HEK293T (cell line): Measurements from ENCODE around the gene SYNGR4.

Experiments used
- CTCF ChIA-PET: fragments of 350-600 bp; formaldehyde crosslinking; extraction: SDS; loops from one replicate; lab custom pipeline; 2021; ENCODE audit warnings: antibody characterized with exemption, inconsistent platforms; lab: Yijun Ruan, JAX
- POLR2A ChIA-PET: fragments of 350-600 bp; formaldehyde crosslinking; extraction: SDS; loops from one replicate; lab custom pipeline; 2020; ENCODE audit warnings: antibody characterized with exemption, inconsistent platforms; lab: Yijun Ruan, JAX
- DNase-seq: peaks from one replicate; pipeline ENCODE4 v3.0.0; 2012; ENCODE audit warnings: mixed read lengths; ENCODE audit errors: extremely low spot score
- ARNT ChIP-seq: fragments of 450-650 bp; IDR thresholded peaks from 2 replicates; pipeline ENCODE4 v1.6.1; 2017; ENCODE audit warnings: mild to moderate bottlenecking
- BHLHE40 ChIP-seq: fragments of 450-650 bp; IDR thresholded peaks from 2 replicates; pipeline ENCODE4 v1.6.1; 2016; ENCODE audit warnings: mild to moderate bottlenecking, moderate library complexity, borderline replicate concordance
- CTBP1 ChIP-seq: fragments of 450-650 bp; IDR thresholded peaks from 2 replicates; pipeline ENCODE4 v1.6.1; 2016; ENCODE audit warnings: borderline replicate concordance
- ELF4 ChIP-seq: fragments of 450-650 bp; IDR thresholded peaks from 2 replicates; pipeline ENCODE4 v1.6.1; 2017; ENCODE audit warnings: antibody characterized with exemption
- FOXA1 ChIP-seq: fragments of 450-650 bp; IDR thresholded peaks from 2 replicates; pipeline ENCODE4 v1.6.1; 2016; ENCODE audit warnings: mild to moderate bottlenecking
- FOXK2 ChIP-seq: fragments of 450-650 bp; IDR thresholded peaks from 2 replicates; pipeline ENCODE4 v1.6.1; 2016; ENCODE audit warnings: mild to moderate bottlenecking
- FOXM1 ChIP-seq: fragments of 450-650 bp; IDR thresholded peaks from 2 replicates; pipeline ENCODE4 v1.6.1; 2017; ENCODE audit warnings: mild to moderate bottlenecking, borderline replicate concordance
- HDGF ChIP-seq: fragments of 450-650 bp; IDR thresholded peaks from 2 replicates; pipeline ENCODE4 v1.6.1; 2017; ENCODE audit warnings: antibody characterized with exemption, borderline replicate concordance
- L3MBTL2 ChIP-seq: fragments of 450-650 bp; conservative IDR thresholded peaks from 2 replicates; pipeline ENCODE4 v1.6.1; 2016; ENCODE audit warnings: mild to moderate bottlenecking
- LEF1 ChIP-seq: fragments of 450-650 bp; IDR thresholded peaks from 2 replicates; pipeline ENCODE4 v1.6.1; 2017; ENCODE audit warnings: mild to moderate bottlenecking, borderline replicate concordance
- NFRKB ChIP-seq: fragments of 450-650 bp; IDR thresholded peaks from 2 replicates; pipeline ENCODE4 v1.6.1; 2016; ENCODE audit warnings: mild to moderate bottlenecking, moderate library complexity
- PKNOX1 ChIP-seq: fragments of 450-650 bp; IDR thresholded peaks from 2 replicates; pipeline ENCODE4 v1.6.1; 2016
- SP1 ChIP-seq: fragments of 450-650 bp; IDR thresholded peaks from 2 replicates; pipeline ENCODE4 v1.6.1; 2017
- SUZ12 ChIP-seq: fragments of 450-650 bp; IDR thresholded peaks from 2 replicates; pipeline ENCODE4 v1.6.1; 2016; ENCODE audit warnings: mild to moderate bottlenecking
- TARDBP ChIP-seq: fragments of 450-650 bp; IDR thresholded peaks from 2 replicates; pipeline ENCODE4 v1.6.1; 2016
- ZNF384 ChIP-seq: fragments of 450-650 bp; IDR thresholded peaks from 2 replicates; pipeline ENCODE4 v1.6.1; 2016

Gene SYNGR4

DNA sequence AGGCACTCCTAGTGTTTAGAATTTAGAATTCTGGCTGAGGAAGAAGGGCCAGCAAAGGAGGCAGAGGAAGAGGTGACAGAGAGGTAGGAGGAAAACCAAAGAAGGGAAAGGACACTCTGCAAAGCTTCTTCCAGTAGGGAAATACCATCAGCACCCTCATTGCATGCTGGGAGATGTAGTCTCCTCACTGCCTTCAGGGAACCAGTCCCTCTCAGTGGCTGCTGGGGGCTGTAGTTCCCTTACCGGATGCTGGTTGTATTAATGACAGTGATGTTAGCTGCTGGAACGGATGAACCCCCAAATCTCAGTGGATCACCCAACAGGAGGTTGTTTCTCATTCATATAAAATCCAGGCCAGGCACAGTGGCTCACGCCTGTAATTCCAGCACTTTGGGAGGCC is 39.4 kb downstream of the SYNGR4 start:
- ChIA-PET CTCF (interaction anchor here (0.9 to 2.4 kb wide), 2 partner anchors 10 to 12 kb away, joined by 3 to 5 read pairs; partner anchors contain the start of genes GRIN2D and KDELR1), POLR2A (interaction anchor here (1.0 to 2.9 kb wide), 3 partner anchors 11 to 40 kb away, joined by 3 to 10 read pairs (median 7); partner anchors contain the start of genes KDELR1, SYNGR4 and TMEM143)
- no peak for TF ChIP-seq SP1
- no peak for TF ChIP-seq ZNF384
- TF ChIP-seq ELF4 = no peak
- TF ChIP-seq HDGF = no peak
- TF ChIP-seq L3MBTL2 = no peak
- TF ChIP-seq SUZ12 = no peak; the same call in 1 of the 2 replicates
- no peak for TF ChIP-seq FOXK2
- DNase-seq = peak; percentile 65

GRCh38 chr19:48405010-48405659 is 41.0 kb downstream of the SYNGR4 start:
- POLR2A ChIA-PET = interaction anchor here (0.9 to 2.9 kb wide), 3 partner anchors 10 to 41 kb away, joined by 4 to 10 read pairs (median 7); partner anchors contain the start of genes KDELR1, SYNGR4 and TMEM143
- DNase-seq = no peak
- TF ChIP-seq FOXK2 (no peak), TARDBP (no peak), NFRKB (no peak), L3MBTL2 (no peak), FOXM1 (no peak)
- CTCF ChIA-PET = no interaction called here

- no peak for DNase-seq
- TF ChIP-seq SUZ12 (no peak), TARDBP (no peak), CTBP1 (no peak), ELF4 (no peak), NFRKB (no peak), LEF1 (no peak), PKNOX1 (no peak), FOXK2 (no peak), HDGF (no peak), SP1 (no peak), FOXM1 (no peak), L3MBTL2 (no peak), BHLHE40 (no peak), FOXA1 (no peak), ZNF384 (no peak)
- CTCF ChIA-PET = no interaction called here
- POLR2A ChIA-PET = interaction anchor here (1.3 kb wide), 1 partner anchor 42 kb away, joined by 4 read pairs; the partner anchor contains the start of genes SYNGR4 and TMEM143
Observed at GRCh38 chr19:48405850-48406249, 41.7 kb downstream of the SYNGR4 start.

- CTCF ChIA-PET = interaction anchor here (0.6 to 0.8 kb wide), 2 partner anchors 61 to 80 kb away, joined by 3 to 4 read pairs; no protein-coding TSS in a partner anchor
- TF ChIP-seq ELF4 (no peak), BHLHE40 (no peak), ARNT (no peak), FOXK2 (no peak), CTBP1 (no peak), HDGF (no peak), ZNF384 (no peak), PKNOX1 (no peak), L3MBTL2 (no peak)
- POLR2A ChIA-PET = interaction anchor here (0.7 to 2.5 kb wide), 7 partner anchors 10 to 51 kb away, joined by 3 to 13 read pairs (median 4); partner anchors contain the start of gene SYNGR4
- DNase-seq = no peak
Observed at GRCh38 chr19:48413879-48414587, 49.9 kb downstream of the SYNGR4 start.

- CTCF ChIA-PET = no interaction called here
- peak; percentile 88 for DNase-seq
- TF ChIP-seq ARNT = no peak
- POLR2A ChIA-PET = interaction anchor here (1.3 to 2.5 kb wide), 5 partner anchors 11 to 52 kb away, joined by 3 to 13 read pairs (median 7); no protein-coding TSS in a partner anchor
Observed at GRCh38 chr19:48415395-48415794, 51.2 kb downstream of the SYNGR4 start.

DNA sequence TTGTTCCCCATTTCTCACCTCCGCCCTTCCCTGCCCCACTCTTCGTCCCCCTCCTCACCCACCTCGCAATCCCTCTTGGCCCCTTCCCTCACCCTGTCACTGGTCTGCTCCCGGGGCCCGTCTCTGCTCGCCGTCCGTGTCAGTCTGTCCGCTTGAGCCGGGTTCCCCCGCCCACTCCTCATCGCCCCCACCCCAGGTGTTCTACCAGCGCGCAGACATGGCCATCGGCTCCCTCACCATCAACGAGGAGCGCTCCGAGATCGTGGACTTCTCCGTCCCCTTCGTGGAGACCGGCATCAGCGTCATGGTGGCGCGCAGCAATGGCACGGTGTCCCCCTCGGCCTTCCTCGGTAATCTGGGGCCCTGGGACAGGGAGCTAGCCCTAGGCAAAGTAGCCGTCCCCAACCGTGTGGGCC is 51.6 kb downstream of the SYNGR4 start:
- DNase-seq = no peak
- CTCF ChIA-PET = no interaction called here
- TF ChIP-seq LEF1 = no peak
- no peak for TF ChIP-seq ZNF384
- no peak for TF ChIP-seq SUZ12
- TF ChIP-seq PKNOX1 = no peak
- TF ChIP-seq BHLHE40 = no peak
- TF ChIP-seq ELF4 = no peak
- POLR2A ChIA-PET = no interaction called here
